Fibroblast of lung (primary cell): ENCODE measurements around the gene COL3A1. TPM values are rescaled to one million over a fixed set of nuclear protein-coding genes. Genes with fewer than 3 reads are reported as not detected.

Experiments used
- DNase-seq, 2 donors: peaks; one replicate each; pipeline versions ENCODE4 v3.0.0 to v3.0.0-alpha.2; 2010; ENCODE audit warnings: low read depth in 2 of 2
- H2AFZ ChIP-seq: 2 replicates; pipeline ENCODE4 v1.5.1; 2012; ENCODE audit warnings: low read length, control low read depth, inconsistent platforms
- H3K27ac ChIP-seq: 2 replicates; pipeline ENCODE4 v1.5.1; 2011; ENCODE audit warnings: low read length, control low read depth; ENCODE audit not compliant: insufficient read depth
- H3K27me3 ChIP-seq: 2 replicates; pipeline ENCODE4 v1.5.1; 2011; ENCODE audit warnings: mild to moderate bottlenecking, low read length; ENCODE audit not compliant: control insufficient read depth, insufficient read depth
- H3K36me3 ChIP-seq: 2 replicates; pipeline ENCODE4 v1.5.1; 2011; ENCODE audit warnings: low read length; ENCODE audit not compliant: control insufficient read depth, insufficient read depth
- H3K4me1 ChIP-seq: 2 replicates; pipeline ENCODE4 v1.5.1; 2011; ENCODE audit warnings: low read length; ENCODE audit not compliant: control insufficient read depth, insufficient read depth; ENCODE audit errors: extremely low read depth
- H3K4me2 ChIP-seq: 2 replicates; pipeline ENCODE4 v1.5.1; 2011; ENCODE audit warnings: low read length, control low read depth; ENCODE audit not compliant: insufficient read depth; ENCODE audit errors: extremely low read depth
- H3K4me3 ChIP-seq, 4 experiments: fragments of 200-600 bp in 1 of 4; sonication (generic) in 1 of 4; replicated peaks in 1 of 4; 2 replicates each; pipeline ENCODE4 v1.5.1; 2011 to 2016; ENCODE audit warnings: low read length in 4 of 4, low read depth in 3 of 4, mild to moderate bottlenecking in 3 of 4, control low read depth in 2 of 4, inconsistent platforms in 1 of 4, mixed read lengths in 1 of 4; ENCODE audit not compliant: insufficient read depth in 1 of 4; ENCODE audit errors: control extremely low read depth in 1 of 4
- H3K79me2 ChIP-seq: 2 replicates; pipeline ENCODE4 v1.5.1; 2012; ENCODE audit warnings: mild to moderate bottlenecking, low read length, inconsistent platforms; ENCODE audit not compliant: control insufficient read depth, insufficient read depth
- H3K9ac ChIP-seq: 2 replicates; pipeline ENCODE4 v1.5.1; 2011; ENCODE audit warnings: mild to moderate bottlenecking, low read length, control low read depth; ENCODE audit not compliant: insufficient read depth
- H3K9me3 ChIP-seq: 2 replicates; pipeline ENCODE4 v1.5.1; 2012; ENCODE audit warnings: low read depth, low read length; ENCODE audit not compliant: control insufficient read depth, insufficient read depth
- H4K20me1 ChIP-seq: 2 replicates; pipeline ENCODE4 v1.5.1; 2011; ENCODE audit warnings: low read length; ENCODE audit not compliant: control insufficient read depth, insufficient read depth; ENCODE audit errors: extremely low read depth
- EZH2 ChIP-seq: IDR thresholded peaks from 2 replicates; pipeline ENCODE4 v1.5.1; 2012; ENCODE audit warnings: low read length, control low read depth, mild to moderate bottlenecking; ENCODE audit errors: missing control alignments
- polyA plus RNA-seq, 2 donors: library from polyadenylated mRNA; depleted of rRNA in 1 of 2; stranded (reverse) in 1 of 2; unstranded in 1 of 2; fragments of >200 nt; gene quantifications; 2 replicates each; pipeline ENCODE4 v1.2.1, GENCODE V29; 2011 to 2012; ENCODE audit warnings: missing spikeins in 1 of 2
- total RNA-seq: library from RNA; depleted of rRNA; stranded (reverse); fragments of >200 nt; gene quantifications from 2 replicates; pipeline ENCODE4 v1.2.1, GENCODE V29; 2014
- TF ChIP-seq, protein P1 (sequence below), 2 donors: IDR thresholded peaks in 1 of 2; conservative IDR thresholded peaks in 1 of 2; 1 replicate in 1 of 2; 2 replicates in 1 of 2; pipeline ENCODE4 v1.5.1; 2011 to 2012; ENCODE audit warnings: low read length in 2 of 2, control low read depth in 1 of 2, inconsistent platforms in 1 of 2, low read depth in 1 of 2, mild to moderate bottlenecking in 1 of 2

Gene COL3A1
- total and polyA plus RNA-seq, 2 donors (not counting 1 experiment from before 2014, with no cell fraction given), result 925 to 2,255 TPM

DNA sequence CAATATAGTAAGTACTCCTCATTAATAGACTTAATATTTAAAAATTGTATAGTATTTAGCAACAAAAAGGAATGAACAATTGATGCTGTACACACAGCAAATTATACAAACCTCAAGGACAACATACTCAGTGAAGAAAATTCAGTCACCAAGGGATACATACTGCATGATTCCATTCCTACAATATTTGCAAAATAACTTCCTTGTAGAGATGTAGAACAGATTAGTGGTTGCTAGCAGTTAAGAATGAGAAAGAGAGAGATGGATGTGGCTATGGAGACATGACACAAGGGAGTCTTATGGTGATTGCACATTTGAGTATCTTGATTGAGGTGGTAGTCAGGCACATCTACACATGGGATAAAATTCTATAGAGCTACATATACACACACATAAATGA, 26.0 kb downstream of the COL3A1 start:
- TF ChIP-seq EZH2, result no peak
- TF ChIP-seq, protein P1, sequence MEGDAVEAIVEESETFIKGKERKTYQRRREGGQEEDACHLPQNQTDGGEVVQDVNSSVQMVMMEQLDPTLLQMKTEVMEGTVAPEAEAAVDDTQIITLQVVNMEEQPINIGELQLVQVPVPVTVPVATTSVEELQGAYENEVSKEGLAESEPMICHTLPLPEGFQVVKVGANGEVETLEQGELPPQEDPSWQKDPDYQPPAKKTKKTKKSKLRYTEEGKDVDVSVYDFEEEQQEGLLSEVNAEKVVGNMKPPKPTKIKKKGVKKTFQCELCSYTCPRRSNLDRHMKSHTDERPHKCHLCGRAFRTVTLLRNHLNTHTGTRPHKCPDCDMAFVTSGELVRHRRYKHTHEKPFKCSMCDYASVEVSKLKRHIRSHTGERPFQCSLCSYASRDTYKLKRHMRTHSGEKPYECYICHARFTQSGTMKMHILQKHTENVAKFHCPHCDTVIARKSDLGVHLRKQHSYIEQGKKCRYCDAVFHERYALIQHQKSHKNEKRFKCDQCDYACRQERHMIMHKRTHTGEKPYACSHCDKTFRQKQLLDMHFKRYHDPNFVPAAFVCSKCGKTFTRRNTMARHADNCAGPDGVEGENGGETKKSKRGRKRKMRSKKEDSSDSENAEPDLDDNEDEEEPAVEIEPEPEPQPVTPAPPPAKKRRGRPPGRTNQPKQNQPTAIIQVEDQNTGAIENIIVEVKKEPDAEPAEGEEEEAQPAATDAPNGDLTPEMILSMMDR (conservative IDR thresholded peaks at IDR 0.05 in 1 of 2, IDR thresholded peaks at IDR 0.05 in 1 of 2; ENCODE audit: low read depth in 1 of 2, low read length in 2 of 2), result no peak
- H4K20me1 ChIP-seq, result no peaks in the 10 kb centered on the region
- H3K9ac ChIP-seq, result no peak overlapping the region
- no peak overlapping the region for H3K4me2 ChIP-seq
- H3K27ac ChIP-seq, result no peak overlapping the region
- H3K9me3 ChIP-seq, result no peaks in the 10 kb centered on the region
- H3K4me3 ChIP-seq, result no peak overlapping the region
- DNase-seq, result no peak
- H3K27me3 ChIP-seq, result no peaks in the 10 kb centered on the region
- peaks cover 22% of the 10 kb centered on the region for H3K36me3 ChIP-seq
- H3K79me2 ChIP-seq, result no peaks in the 10 kb centered on the region
- H3K4me1 ChIP-seq, result no peaks in the 10 kb centered on the region
- H2AFZ ChIP-seq, result no peak overlapping the region

DNA sequence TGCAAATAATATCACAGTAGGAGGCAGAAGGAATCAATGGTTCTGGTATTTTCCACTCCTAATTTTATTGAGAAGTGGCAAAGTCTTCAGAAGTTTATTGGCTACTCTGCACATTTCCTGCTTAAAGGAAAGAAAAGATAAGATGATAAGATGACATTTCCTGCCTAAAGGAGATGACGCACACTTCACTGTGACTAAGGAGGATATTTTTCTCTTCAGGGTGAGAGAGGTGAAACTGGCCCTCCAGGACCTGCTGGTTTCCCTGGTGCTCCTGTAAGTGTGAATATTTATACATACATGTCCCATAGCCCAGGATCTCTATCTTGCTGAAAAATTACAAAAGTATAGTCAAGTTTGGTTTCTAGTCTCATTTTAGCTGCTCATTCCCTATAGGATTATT, 27.9 kb downstream of the COL3A1 start:
- Histone ChIP-seq H3K27ac (no peak overlapping the region), H3K4me1 (no peaks in the 10 kb centered on the region), H3K27me3 (no peaks in the 10 kb centered on the region), H3K4me3 (no peak overlapping the region), H2AFZ (no peak overlapping the region), H3K36me3 (peaks cover 20% of the 10 kb centered on the region), H3K9ac (no peak overlapping the region), H3K9me3 (no peaks in the 10 kb centered on the region), H3K79me2 (no peaks in the 10 kb centered on the region), H3K4me2 (no peak overlapping the region), H4K20me1 (no peaks in the 10 kb centered on the region)
- peak; percentile 52 to 81 for DNase-seq
- no peak for TF ChIP-seq EZH2
- TF ChIP-seq, protein P1 (conservative IDR thresholded peaks at IDR 0.05 in 1 of 2, IDR thresholded peaks at IDR 0.05 in 1 of 2; ENCODE audit: low read depth in 1 of 2, low read length in 2 of 2), result no peak

DNA sequence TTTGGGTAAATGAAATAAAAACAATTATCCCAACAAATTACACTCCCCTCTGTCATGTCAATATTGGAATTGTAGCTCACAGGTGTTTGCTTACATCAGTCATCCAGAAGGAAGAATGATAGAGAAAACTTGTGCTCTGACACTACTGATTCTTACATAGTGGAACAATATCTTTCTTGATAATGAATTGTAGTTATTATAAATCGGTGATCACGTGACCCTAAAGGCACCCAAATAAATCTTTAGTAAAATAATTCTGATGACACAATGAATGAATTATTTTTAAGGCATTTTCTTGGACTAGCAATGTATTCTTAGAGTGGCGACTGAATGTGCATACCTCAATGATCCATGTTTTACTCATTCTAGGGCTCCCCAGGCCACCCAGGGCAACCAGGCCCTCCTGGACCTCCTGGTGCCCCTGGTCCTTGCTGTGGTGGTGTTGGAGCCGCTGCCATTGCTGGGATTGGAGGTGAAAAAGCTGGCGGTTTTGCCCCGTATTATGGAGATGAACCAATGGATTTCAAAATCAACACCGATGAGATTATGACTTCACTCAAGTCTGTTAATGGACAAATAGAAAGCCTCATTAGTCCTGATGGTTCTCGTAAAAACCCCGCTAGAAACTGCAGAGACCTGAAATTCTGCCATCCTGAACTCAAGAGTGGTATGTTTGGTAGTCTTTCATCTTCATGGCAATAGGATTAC, 34.5 kb downstream of the COL3A1 start:
- Histone ChIP-seq H3K27ac (no peak overlapping the region), H2AFZ (no peak overlapping the region), H3K79me2 (no peaks in the 10 kb centered on the region), H3K4me3 (no peak overlapping the region), H3K36me3 (peaks cover 25% of the 10 kb centered on the region), H3K9ac (no peak overlapping the region), H3K4me1 (no peaks in the 10 kb centered on the region), H4K20me1 (no peaks in the 10 kb centered on the region), H3K4me2 (no peak overlapping the region), H3K9me3 (no peaks in the 10 kb centered on the region), H3K27me3 (no peaks in the 10 kb centered on the region)
- no peak for TF ChIP-seq EZH2
- TF ChIP-seq, protein P1 (conservative IDR thresholded peaks at IDR 0.05 in 1 of 2, IDR thresholded peaks at IDR 0.05 in 1 of 2; ENCODE audit: low read depth in 1 of 2, low read length in 2 of 2), result no peak
- DNase-seq, result no peak
